DMS53 treated with DMSO at 0.1 percent for 48 hours (cell line): ENCODE data around the gene LRMDA.

Experiments
- DNase-seq: peaks from one replicate; lab custom pipeline; 2025; ENCODE audit not compliant: unreplicated experiment; lab: John Stamatoyannopoulos, UW

The LRMDA gene

GRCh38 chr10:76175533-76176165 is 744.2 kb downstream of the LRMDA start:
- no peak for DNase-seq

- DNase-seq, result no peak
Observed at GRCh38 chr10:76176166-76176550, 744.7 kb downstream of the LRMDA start.

GRCh38 chr10:76177936-76178335 is 746.5 kb downstream of the LRMDA start:
- no peak for DNase-seq

- DNase-seq, result no peak
Observed at GRCh38 chr10:76178532-76179292, 747.3 kb downstream of the LRMDA start.

GRCh38 chr10:76179806-76180205 is 748.4 kb downstream of the LRMDA start:
- DNase-seq, result no peak

- DNase-seq, result no peak
Observed at GRCh38 chr10:76184647-76185046, 753.2 kb downstream of the LRMDA start.

GRCh38 chr10:76185471-76186301 is 754.3 kb downstream of the LRMDA start:
- no peak for DNase-seq

- DNase-seq, result no peak
Observed at GRCh38 chr10:76188216-76188615, 756.8 kb downstream of the LRMDA start.

GRCh38 chr10:76190634-76191270 is 759.3 kb downstream of the LRMDA start:
- no peak for DNase-seq

GRCh38 chr10:76191336-76191735 is 759.9 kb downstream of the LRMDA start:
- no peak for DNase-seq

- no peak for DNase-seq
Observed at GRCh38 chr10:76192151-76192550, 760.7 kb downstream of the LRMDA start.

GRCh38 chr10:76192694-76193320 is 761.4 kb downstream of the LRMDA start:
- no peak for DNase-seq

- DNase-seq, result no peak
Observed at GRCh38 chr10:76195654-76196390, 764.4 kb downstream of the LRMDA start.

GRCh38 chr10:76197293-76197692 is 765.9 kb downstream of the LRMDA start:
- DNase-seq, result no peak

GRCh38 chr10:76198287-76199035 is 767.0 kb downstream of the LRMDA start:
- DNase-seq, result no peak

GRCh38 chr10:76201962-76202361 is 770.5 kb downstream of the LRMDA start:
- DNase-seq, result no peak

- DNase-seq, result no peak
Observed at GRCh38 chr10:76202777-76203176, 771.4 kb downstream of the LRMDA start.

- DNase-seq, result no peak
Observed at GRCh38 chr10:76205361-76205760, 773.9 kb downstream of the LRMDA start.

GRCh38 chr10:76206797-76207352 is 775.5 kb downstream of the LRMDA start:
- no peak for DNase-seq
